Stimulated activated CD4-positive, alpha-beta T cell treated with anti-CD3 and anti-CD28 coated beads, TNF-alpha, amount 100 ng/mL, for 4 hours (primary cell): ENCODE results near the gene NUSAP1.
"Not testable (repeated sequence)": the region's sequence is repeated elsewhere in the genome, so short reads cannot be mapped to it uniquely, and the experiment has no call there.

Experiments used
- DNase-seq, 3 experiments: peaks; one replicate each; pipeline ENCODE4 v3.0.0-alpha.2; 2020; ENCODE audit warnings: low read depth in 3 of 3

Gene NUSAP1, protein sequence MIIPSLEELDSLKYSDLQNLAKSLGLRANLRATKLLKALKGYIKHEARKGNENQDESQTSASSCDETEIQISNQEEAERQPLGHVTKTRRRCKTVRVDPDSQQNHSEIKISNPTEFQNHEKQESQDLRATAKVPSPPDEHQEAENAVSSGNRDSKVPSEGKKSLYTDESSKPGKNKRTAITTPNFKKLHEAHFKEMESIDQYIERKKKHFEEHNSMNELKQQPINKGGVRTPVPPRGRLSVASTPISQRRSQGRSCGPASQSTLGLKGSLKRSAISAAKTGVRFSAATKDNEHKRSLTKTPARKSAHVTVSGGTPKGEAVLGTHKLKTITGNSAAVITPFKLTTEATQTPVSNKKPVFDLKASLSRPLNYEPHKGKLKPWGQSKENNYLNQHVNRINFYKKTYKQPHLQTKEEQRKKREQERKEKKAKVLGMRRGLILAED

DNA sequence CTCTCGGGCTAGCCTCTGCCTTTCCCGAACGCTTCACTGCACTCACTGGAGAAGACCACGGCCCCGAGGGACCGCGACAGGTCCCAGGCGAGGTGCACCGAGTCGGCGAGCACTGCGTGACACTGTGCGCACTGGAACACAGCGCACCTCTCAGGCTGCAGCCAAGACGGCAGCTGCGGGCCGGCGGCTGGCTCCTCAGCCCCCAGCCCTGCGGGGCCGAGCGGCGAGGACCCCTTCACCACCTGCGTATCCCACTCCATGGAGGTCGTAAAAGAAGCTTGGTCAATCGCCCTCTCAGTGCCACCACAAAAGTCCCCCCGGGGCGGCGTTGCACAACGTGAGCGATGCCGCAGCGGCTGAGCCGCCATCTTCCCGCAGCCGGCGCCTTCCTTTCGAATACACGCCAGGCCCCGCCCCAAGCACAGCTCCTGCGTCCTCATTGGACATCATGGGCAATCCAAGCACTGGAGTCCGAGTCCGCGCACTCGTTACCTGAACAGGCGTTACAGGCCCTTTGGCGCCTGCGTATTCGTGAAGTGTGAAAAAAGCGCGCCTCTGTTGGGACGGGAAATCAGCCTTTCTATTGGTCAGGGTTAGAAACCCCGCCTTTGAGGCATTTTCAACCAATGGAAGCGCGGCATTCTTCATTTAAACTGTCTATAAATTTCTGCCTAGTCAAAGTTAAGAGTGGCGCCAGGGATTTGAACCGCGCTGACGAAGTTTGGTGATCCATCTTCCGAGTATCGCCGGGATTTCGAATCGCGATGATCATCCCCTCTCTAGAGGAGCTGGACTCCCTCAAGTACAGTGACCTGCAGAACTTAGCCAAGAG lies at the start of gene NUSAP1, which contains the start of gene OIP5:
Gene NUSAP1, plus strand, starts transcription at position 688 of the 832 bp plus-strand sequence. Its CDS starts 77 bp downstream, at position 765.
Gene OIP5, minus strand, starts transcription at position 398 of the 832 bp plus-strand sequence. Its CDS starts 30 bp downstream, at position 368.
- peak; percentile 90 to 96 (median 94) for DNase-seq

DNA sequence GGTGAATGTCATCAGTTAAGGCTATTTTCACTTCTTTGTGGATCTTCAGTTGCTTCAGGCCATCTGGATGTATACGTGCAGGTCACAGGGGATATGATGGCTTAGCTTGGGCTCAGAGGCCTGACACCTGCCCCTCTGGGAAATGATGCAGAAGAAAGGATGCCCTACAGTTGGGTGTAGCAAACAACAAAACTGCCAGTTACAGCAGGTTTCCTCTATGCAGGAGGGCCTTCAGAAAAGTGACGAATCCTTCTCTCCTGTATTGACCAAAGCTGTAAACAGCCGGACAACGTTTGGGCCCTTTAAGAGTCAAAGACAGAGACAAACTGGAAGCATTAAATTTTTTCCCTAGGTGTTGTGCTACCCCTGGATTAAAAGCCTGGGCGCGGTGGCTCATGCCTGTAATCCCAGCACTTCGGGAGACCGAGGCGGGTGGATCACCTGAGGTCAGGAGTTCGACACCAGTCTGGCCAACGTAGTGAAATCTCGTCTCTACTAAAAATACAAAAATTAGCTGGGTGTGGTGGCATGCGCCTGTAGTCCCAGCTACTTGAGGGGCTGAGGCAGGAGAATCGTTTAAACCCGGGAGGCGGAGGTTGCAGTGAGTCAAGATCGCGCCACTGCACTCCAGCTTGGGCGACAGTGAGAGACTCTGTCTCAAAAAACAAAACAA lies 49.6 kb upstream of the NUSAP1 start:
- DNase-seq, result peak in 1 of 3 experiments; percentile 18

DNA sequence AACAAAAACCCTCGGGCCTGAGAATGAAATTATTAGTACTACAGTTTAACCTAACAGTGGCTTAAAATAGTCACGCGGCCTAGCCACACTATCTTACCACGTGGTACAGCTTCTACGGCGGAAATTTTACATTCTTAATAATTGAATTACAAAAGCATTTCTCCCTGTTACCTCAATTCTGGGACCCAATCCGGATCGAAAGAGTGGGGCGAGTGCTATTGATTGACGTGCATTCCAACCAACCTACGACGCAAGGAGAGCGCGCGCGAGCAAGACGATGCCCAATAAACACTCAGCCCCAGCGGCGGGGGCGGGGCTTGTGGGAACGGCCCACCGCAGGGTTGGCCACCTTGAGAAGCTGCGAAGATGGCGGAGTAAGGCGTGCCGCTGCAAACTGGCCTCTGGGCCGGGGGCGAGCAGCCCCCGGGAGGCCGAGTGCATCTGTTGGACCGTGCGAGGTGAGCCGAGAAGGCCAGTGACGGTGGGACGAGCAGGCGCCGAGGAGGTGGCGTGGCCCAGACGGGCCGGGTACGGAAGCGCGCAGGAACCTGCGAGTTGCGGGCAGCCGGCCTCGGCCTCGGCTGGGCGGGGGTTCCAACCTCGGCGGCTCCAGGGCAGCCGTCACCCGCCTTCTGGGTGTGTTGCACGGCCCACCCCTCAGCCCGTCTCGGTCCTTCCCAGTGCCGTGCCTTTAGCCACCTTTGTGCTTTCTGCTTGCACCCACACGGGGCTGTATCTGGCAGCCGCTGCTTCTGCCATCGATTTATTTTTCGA lies 48.8 kb upstream of the NUSAP1 start:
- peak; percentile 92 to 97 (median 96) for DNase-seq

DNA sequence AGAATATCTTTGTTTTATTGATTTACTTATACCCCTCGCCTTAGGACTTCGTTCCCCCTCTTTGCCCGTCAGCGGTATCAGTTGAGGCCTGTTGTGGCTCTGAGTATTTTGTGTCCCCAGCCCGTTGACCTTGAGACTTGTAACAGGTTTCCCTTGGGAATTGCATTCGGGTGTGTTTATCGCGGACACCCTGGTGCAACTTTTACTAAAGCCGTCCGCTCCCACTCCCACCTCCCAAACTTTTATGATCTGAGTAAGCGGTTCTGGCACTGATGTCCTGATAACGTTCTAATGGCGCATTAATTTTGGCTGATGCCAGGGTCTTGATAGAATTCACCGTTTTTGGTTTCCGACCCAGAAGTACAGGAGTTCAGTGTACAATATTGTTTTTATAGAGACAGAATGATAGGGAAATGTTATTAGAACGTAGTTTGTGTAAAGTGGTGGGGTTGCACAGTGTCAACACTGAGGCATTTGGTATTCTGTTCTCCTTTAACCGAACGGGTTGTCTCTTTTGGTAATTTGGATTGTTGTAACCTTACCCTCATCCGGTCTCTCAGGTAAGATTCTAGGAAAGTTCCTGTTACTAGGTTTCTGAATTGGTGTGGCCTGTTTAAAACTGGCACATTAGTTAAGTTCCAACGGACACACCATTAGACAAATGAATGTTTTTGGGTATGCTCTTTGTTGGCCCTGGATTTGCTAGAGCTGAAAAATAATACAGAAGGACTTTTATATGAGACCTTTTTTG lies 48.1 kb upstream of the NUSAP1 start:
- DNase-seq, result no peak

DNA sequence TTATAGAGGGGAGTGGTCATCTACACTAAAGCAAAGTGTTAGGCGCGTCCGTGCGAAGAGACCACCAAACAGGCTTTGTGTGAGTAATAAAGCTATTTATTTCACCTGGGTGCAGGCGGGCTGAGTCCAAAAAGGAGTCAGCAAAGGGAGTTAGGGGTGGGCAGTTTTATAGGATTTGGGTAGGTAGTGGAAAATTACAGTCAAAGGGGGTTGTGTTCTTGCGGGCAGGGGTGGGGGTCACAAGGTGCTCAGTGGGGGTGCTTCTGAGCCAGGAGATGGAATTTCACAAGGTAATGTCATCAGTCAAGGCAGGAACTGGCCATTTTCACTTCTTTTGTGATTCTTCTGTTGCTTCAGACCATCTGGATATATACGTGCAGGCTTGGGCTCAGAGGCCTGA lies 47.4 kb upstream of the NUSAP1 start:
- DNase-seq, result no peak

DNA sequence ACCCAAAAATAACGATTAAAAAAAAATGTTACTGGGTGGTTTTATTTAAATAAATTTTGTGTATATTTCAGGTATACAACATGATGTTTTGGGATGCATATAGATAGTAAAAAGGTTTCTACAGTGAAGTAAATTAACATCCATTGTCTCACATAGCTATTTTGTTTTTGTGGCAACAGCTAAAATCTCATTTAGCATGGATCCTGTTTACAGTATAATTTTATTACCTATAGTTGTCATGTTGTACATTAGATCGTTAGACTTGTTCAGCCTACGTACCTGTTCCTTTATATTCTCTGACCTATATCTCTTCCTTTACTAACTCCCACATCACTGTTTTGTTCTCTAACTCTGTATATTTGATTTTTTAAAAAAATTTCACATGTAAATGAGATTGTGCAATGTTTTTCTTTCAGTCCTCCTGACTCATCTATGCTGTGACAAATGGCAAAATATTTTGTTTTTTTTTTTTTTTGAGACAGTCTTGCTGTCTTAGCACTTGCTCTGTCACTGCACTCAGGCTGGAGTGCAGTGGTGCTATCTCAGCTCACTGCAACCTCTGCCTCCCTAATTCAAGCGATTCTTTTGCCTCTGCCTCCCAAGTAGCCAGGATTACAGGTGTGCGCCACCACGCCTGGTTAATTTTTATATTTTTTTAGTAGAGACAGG lies 45.9 kb upstream of the NUSAP1 start:
- no peak for DNase-seq

DNA sequence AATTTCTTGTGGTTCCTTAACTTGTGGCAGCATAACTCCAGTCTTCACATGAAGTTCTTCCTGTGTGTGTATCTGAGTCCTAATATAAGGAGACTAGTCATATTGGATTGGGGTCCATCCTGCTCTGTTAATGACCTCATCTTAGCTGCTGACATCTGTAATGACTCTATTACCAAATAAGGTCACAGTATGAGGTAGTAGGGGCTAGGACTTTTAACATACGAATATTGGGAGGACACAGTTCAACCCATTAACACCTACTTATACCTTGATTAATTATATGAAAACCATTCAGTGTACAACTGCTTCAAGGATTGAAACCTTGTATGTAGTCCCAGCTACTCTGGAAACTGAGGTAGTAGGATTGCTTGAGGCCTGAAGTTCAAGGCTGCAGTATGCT lies 44.2 kb upstream of the NUSAP1 start:
- DNase-seq, result no peak

DNA sequence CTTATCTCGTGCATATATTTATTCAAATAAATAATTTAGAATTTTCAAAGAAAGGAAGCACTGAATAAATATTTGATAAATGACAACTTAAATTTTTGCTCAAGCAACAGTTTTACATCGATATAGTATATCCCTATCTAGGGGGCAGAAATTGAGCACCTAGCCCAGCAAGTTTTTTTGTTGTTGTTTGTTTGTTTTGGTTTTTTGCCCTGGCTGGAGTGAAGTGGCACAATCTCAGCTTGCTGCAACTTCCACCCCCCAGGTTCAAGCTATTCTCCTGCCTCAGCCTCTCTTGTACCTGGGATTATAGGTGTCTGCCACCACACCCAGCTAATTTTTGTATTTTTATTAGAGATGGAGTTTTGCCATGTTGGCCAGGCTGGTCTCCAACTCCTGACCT lies 42.7 kb upstream of the NUSAP1 start:
- no peak for DNase-seq

DNA sequence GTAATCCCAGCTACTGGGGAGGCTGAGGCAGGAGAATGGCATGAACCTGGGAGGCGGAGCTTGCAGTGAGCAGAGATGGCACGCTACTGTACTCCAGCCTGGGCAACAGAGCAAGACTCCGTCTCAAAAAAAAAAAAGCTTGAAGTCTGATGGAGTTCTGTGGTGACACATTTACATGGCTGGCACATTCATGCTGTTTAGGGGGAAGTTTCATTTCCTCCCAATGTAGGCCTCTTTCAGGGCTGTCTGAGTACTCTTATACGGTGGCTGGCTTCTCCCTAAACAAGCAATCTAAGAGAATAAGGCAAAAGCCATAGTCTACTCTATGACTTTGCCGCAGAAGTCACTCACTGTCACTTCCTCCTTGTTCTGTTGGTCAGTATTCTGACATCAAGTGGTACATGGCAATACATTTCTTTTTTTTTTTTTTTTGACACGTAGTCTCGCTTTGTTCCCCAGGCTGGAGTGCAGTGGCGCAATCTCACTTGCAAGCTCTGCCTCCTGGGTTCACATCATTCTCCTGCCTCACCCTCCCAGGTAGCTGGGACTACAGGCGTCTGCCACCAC lies 41.5 kb upstream of the NUSAP1 start:
- DNase-seq, result no peak

DNA sequence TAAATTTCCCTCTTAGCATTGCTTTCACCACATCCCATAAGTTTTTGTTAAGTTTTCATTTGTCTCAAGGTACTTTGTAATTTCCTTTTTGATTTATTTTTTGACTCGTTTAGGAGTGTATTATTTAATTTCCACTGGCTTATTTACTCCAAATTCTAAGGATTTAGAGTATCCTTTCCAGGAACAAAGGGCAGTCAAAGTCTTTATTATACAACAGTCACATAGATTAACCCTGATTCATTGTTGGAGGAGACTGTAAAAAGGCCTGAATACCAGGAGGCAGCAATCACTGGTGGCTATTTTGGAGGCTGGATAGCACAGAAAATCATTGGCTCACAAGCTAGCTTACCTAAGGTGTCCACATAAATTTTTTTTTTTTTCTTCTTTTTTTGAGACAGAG lies 40.2 kb upstream of the NUSAP1 start:
- DNase-seq, result no peak

DNA sequence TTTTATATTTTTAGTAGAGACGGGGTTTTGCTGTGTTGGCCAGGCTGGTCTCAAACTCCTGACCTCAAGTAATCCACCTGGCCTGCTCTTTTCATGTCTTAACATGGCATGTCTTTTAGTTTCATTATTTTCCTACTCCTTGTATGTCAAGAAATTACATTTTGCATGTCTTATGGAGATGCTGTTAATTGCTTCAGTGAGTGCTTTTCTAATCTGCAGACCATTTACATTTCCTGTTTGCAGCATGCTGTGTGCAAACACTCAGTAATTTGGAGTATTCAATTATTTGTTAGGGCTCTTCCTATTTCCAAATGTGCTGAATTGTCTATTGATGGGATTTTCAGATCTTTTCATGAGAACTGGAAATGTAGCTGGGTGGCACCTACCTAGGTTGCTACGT lies 31.5 kb upstream of the NUSAP1 start:
- DNase-seq, result not testable (repeated sequence)

DNA sequence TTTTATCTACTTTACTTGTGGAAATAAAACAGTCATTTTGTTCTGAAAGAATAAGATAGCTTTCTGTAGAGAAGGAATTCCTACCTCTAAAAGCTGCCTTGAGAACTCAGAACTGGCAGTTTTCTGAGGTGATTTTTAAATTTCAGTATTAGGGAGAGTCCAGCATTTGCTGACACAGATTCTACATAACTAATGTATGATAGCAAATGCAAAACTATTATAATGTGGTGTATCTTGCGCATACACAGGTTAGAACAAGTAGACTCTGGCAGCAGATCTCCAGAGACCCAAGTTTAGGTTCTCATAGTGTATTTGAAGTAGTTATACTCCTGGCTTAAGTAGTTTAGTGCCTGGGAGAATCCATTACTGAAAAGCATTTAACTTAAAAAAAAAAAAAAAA lies 31.1 kb upstream of the NUSAP1 start:
- DNase-seq, result no peak

DNA sequence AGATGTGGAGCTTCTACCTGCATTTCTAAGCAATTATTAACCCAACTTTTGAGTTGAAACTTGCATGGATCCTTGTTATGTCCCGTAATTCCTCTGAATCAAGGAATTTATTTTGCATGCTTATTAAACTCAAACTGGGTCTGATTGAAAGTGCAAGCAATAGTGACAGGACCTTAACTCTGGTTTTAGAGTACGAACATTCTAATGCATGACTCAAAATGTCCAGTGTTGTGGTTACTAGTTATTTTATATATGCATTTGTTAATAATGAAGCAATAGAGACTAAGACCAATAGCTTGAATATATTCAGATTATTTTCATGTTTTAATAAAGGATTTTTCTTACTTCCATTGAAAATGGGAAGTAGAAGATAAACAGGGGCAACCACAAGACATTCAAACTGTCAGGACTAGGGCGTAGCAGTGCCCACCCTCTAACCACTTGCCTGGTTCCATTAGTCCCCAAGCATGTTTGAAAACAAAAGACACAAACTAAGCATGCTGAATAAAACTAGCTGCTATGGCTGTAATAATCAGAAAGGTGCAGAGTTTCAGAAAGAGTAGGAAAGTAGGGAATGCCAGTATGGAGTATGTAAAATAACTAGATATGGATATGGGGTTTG lies 28.4 kb upstream of the NUSAP1 start:
- DNase-seq, result no peak

DNA sequence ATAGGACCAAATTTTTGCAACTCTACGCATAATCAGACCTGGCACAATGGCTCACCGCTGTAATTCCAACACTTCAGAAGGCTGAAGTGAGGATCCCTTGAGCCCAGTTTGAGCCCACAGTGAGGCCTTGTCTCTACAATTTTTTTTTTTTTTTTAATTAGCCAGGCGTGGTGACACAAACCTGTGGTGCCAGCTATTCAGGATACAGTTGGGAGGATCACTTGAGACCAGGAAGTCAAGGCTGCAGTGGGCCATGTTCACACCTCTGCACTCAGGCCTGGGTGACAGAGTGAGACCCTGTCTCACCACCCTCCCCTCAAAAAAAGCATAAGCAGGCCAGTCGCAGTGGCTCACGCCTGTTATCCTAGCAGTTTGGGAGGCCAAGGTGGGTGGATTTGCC lies 25.0 kb upstream of the NUSAP1 start:
- no peak for DNase-seq

DNA sequence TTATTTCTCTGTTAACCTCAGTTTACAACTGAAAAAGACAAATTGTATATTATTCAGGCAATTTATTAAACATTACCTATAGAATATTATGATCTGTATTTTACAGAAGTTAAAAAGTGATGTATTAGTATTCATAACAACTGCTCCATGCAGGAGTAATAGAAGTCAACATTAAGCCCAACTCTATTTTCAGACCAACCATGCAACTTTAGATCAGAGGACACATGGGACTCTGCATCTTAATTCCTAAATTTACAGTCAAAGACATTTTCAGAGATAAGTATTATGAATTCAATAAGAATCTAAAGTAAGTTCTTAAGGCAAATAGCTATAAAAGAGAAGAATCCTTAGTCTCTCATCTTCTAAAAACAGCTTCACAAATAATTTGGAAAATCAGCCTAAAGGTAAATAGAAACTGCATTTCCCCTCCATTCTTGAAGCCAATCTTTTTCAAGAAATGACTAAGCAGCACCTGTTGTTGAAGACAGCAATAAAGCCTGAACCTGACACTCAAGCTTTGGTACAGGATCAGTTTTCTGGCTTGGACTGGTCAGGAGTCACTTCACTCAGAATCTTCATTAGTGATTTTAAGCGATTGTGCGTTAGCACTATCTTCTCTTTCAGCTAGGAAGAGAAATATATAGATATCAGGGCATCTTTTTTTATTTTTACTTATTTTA lies 23.3 kb upstream of the NUSAP1 start:
- no peak for DNase-seq

DNA sequence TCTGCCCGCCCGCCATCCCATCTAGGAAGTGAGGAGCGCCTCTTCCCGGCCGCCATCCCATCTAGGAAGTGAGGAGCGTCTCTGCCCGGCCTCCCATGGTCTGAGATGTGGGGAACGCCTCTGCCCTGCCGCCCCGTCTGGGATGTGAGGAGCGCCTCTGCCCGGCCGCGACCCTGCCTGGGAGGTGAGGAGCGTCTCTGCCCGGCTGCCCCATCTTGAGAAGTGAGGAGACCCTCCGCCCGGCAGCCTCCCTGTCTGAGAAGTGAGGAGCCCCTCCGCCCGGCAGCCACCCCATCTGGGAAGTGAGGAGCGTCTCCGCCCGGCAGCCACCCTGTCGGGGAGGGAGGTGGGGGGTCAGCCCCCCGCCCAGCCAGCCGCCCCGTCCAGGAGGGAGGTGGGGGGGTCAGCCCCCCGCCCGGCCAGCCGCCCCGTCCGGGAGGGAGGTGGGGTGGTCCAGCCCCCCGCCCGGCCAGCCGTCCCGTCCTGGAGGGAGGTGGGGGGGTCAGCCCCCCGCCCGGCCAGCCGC lies 11.8 kb upstream of the NUSAP1 start:
- not testable (repeated sequence) for DNase-seq

DNA sequence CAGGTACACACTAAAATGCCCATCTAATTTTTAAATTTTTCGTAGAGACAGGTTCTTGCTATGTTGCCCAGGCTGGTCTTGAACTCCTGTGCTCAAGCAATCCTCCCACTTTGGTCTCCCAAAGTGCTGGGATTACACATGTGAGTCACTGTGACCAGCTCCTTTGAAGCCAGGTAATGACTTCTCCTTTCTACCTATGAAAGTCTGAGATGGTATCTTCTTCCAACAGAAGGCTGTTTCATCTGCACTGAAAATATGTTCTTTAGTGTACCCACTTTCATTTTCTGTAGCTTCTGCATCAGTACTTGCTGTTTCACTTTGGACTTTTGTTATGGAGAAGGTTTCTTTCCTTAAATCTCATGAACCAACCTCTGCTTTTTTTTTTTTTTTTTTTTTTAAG lies 9.1 kb upstream of the NUSAP1 start:
- DNase-seq, result no peak

DNA sequence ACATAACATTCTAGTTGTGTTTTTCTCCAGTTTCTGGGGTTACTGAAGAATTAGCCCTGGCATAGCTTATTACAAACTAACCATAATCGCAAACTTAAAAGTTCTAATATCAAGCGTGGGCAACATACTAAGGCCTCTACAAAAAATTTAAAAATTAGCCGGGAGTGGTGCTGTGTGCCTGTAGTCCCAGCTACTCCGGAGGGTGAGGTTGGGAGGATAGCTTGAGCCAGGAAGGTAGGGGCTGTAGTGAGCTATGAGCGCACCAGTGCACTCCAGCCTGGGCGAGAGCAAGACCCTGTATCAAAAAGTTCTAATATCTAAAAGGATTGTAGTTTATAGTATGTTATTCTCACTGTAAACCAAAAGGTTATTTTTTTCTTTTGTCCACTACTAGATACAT lies 1.4 kb upstream of the NUSAP1 start:
- DNase-seq, result no peak

DNA sequence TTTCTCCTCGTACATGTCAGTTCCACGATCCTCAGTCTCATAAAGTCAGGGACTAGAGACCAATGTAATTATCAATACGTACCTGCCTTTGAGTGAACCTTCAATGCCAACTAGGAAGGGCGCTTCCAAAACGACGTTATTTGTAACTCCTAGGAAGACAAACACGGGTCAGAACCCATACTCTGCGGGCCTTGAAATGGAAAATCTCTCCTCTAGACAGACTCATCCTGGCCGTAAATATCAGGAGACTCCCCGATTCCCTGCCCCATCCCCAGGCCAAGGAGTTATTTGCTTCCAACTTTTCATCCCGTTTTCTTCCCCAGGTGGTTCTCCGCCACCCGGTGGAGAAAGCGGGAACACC lies 868 bp upstream of the NUSAP1 start:
- no peak for DNase-seq
